ENCODE results near the gene AKAP13.
A peak's percentile ranks its signal among the peaks of the same experiment; 100 is the strongest.
"Not testable (repeated sequence)": the region's sequence is repeated elsewhere in the genome, so short reads cannot be mapped to it uniquely, and the experiment has no call there.

Gene AKAP13

GRCh38 chr15:85484923-85485322 lies 104.5 kb downstream of the AKAP13 start:
- not testable (repeated sequence) for DNase-seq

- DNase-seq, result peak; percentile 89
Observed at GRCh38 chr15:85485956-85486567, 105.7 kb downstream of the AKAP13 start.

- DNase-seq, result not testable (repeated sequence)
Observed at GRCh38 chr15:85487796-85488195, 107.4 kb downstream of the AKAP13 start.

- DNase-seq, result no peak
Observed at GRCh38 chr15:85488997-85489396, 108.6 kb downstream of the AKAP13 start.

- no peak for DNase-seq
Observed at GRCh38 chr15:85489773-85490493, 109.5 kb downstream of the AKAP13 start.

GRCh38 chr15:85490856-85491255 lies 110.5 kb downstream of the AKAP13 start:
- peak; percentile 71 for DNase-seq

GRCh38 chr15:85491691-85492090 lies 111.3 kb downstream of the AKAP13 start:
- no peak for DNase-seq

GRCh38 chr15:85492406-85492805 lies 112.0 kb downstream of the AKAP13 start:
- no peak for DNase-seq

- no peak for DNase-seq
Observed at GRCh38 chr15:85493260-85493659, 112.9 kb downstream of the AKAP13 start.

GRCh38 chr15:85494048-85494777 lies 113.8 kb downstream of the AKAP13 start:
- peak; percentile 69 for DNase-seq

- no peak for DNase-seq
Observed at GRCh38 chr15:85495096-85495495, 114.7 kb downstream of the AKAP13 start.

- no peak for DNase-seq
Observed at GRCh38 chr15:85495544-85495943, 115.1 kb downstream of the AKAP13 start.

GRCh38 chr15:85496151-85496550 lies 115.7 kb downstream of the AKAP13 start:
- peak; percentile 71 for DNase-seq

- peak; percentile 98 for DNase-seq
Observed at GRCh38 chr15:85496551-85497171, 116.3 kb downstream of the AKAP13 start.

GRCh38 chr15:85497172-85497569 lies 116.8 kb downstream of the AKAP13 start:
- DNase-seq, result peak; percentile 73

GRCh38 chr15:85498471-85498870 lies 118.1 kb downstream of the AKAP13 start:
- DNase-seq, result peak; percentile 15

GRCh38 chr15:85499371-85499887 lies 119.0 kb downstream of the AKAP13 start:
- peak; percentile 53 for DNase-seq

- no peak for DNase-seq
Observed at GRCh38 chr15:85500060-85500708, 119.8 kb downstream of the AKAP13 start.

GRCh38 chr15:85500729-85501128 lies 120.3 kb downstream of the AKAP13 start:
- peak; percentile 91 for DNase-seq

GRCh38 chr15:85501574-85501973 lies 121.2 kb downstream of the AKAP13 start:
- DNase-seq, result no peak

- peak; percentile 51 for DNase-seq
Observed at GRCh38 chr15:85503151-85503799, 122.9 kb downstream of the AKAP13 start.

All from NCI-H82 (cell line).